NCI-H1048 (cell line): ENCODE data around the gene LRRK1.
A peak's percentile ranks its signal among the peaks of the same experiment; 100 is the strongest.

Source experiments
- DNase-seq: peaks from one replicate; lab custom pipeline; 2025; lab: John Stamatoyannopoulos, UW

Gene LRRK1

DNA sequence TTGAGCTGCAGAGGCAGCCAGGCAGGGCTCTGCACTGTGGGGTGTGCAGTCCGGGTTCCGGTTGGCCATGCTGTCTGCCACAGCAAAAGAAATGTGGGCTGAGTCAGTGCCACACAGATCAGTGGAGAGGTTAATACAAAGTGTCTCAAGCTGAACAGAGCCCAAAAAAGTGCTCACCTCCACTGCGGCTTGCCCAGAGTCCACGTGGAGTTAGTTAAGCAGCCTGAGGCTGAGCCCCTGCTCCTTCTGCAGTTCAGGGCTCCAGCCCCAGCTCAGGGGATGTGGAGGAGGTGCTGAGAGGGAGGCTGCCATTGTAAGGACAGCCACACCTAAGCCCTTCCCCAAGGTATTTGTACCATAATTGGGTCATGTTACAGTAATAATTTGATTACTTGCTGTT lies 85.3 kb downstream of the LRRK1 start:
- DNase-seq: no peak

- DNase-seq: no peak
Measured at GRCh38 chr15:101004986-101005747, 86.0 kb downstream of the LRRK1 start.

DNA sequence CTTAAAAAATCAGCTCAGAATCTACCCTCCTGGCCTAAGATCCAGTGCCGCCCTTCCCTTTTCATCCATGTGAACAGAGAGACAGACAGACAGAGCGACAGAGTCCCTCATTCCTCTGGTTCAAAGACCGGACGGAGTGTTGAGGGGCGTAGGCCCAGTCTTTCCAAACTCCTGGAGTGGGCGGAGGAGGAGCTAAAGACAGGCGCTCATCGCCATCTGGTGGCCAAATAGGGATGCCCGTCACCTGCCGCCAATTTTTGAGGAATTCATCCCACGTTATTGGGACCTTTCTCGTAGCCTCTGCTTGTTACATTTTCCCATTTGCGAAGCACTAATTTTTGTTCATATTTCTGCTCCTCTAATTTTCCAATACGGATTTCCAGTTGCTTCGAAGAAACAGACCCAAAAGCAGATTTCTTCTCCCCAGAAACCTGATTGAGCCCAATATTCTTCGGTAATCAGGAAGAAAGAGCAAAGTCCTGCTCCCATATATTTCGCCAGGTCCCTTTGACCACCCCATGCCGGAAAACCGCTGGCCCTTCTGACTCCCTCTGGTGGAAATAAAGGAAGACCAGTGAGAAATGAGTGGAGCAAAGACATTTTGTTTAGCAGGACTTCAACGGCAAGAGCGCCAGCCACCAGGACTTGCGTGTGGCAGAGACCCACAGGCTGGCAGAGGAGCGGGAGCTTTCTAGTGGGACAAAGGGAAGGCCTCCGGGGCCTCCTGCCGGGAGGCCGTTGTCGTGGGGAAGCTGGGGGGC lies 88.0 kb downstream of the LRRK1 start:
- peak; percentile 62 for DNase-seq

DNA sequence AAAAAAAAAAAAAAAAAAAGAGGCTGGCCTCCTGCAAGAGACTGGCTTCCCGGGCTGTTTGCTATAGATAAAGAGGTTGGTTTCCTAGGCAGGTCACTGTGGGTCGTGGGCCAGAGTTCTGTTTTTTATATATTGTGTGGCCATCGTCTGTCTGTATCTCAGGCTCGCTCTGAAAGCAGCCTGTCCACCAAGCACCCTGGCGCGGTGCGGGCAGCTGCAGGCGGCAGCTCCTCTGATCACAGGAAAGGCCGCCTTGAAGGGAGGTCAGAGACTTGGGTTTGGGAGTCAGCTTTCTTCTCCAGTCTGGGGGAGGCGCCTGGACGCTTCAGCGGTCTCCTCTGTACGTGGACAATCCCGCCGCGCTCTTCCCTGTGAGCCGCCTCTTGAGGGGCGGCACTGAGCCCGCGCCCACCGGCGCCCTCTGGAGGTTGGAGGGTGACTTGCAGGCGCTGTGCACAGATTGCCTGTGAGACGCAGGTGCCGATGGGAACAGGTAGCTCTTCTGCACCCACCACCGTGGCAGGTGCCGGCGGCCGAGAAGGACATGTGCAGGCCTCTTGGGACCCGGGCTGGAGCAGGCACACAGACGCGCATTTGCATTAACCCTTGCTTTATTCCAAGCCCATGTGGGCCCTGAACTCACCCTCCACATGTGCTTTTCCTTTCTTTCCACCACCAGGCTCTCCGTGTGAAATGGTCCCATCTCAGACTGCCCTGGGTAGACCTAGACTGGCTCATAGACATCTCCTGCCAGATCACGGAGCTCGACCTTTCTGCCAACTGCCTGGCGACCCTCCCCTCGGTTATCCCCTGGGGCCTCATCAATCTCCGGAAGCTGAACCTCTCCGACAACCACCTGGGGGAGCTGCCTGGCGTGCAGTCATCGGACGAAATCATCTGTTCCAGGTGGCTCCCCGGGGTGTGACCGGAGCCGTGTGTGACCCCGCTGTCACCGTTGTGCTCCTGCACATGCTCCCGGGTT lies 89.3 kb downstream of the LRRK1 start:
- DNase-seq: peak; percentile 71

- no peak for DNase-seq
Measured at GRCh38 chr15:101009176-101009575, 90.0 kb downstream of the LRRK1 start.

DNA sequence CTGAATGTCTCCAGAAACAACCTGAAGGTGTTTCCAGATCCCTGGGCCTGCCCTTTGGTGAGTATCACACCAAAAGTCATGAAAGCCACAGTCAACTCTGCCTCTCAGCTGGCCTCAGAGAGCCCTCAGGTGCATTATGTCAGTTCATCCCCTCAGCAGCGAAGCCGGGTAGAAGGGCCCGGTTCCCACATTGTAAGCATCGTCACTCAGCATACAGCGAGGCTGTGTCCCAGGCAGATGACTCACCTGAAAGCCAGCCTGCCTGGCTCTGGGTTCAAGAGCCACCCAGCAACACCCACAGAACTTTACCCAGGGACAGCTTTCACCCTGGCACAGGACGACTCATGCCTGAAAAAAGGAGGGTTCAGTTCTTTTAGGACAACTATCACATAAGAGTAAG lies 91.6 kb downstream of the LRRK1 start:
- no peak for DNase-seq

- no peak for DNase-seq
Measured at GRCh38 chr15:101012326-101013200, 93.4 kb downstream of the LRRK1 start.

DNA sequence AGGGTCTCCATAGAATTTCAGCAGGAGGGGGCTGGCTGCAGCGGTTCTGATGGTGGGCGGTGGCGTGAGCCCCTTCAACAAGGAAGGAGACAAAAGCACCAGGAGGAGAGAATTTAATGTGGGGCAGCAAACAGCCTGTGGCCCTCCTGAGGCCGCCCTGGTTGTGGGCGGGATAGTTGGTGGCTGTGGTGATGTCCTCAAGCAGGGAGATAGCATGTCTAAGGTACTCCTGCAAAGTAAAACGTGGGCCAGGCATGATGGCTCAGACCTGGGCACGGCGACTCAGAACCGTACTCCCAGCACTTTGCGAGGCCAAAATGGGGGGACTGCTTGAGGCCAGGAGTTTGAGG lies 94.0 kb downstream of the LRRK1 start:
- no peak for DNase-seq

DNA sequence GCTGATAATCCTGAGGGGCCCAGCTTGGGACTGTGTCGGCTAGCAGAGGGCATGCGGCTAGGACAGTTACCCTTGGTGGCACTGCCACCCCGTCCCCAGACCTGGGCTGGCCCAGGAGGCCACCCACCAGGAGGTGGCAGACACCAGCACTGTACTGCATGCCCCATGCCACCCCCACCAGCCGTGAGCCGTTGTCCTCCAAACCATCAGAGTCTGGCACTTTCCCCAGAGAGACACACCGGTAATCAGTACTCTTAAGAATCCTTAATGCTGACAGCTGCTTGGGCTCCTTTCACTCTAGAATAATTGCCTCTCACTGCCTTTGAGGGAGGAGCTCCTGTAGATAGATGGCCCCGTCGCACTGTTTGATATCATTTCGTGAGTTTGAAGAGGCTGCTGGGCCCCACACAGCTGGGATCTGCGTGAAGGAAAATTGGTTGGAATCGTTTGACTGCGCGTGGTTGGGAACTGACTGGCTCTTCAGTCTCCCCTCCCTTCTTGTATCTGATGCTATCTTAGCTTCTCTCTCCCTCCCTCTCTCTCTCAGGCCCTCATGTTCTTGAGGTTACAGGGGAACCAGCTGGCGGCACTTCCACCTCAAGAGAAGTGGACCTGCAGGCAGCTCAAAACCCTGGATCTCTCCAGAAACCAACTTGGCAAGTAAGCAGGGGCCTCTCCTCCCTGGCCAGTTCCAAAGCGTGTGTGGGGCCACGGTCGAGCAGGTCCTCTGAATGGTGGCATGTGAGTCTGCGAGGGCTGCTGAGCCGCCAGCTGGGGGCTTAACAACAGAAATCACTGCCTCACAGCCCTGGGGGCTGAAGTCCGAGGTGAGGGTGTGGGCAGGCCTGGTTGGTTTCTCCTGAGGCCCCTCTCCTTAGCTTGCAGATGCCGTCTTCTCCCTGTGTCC lies 94.9 kb downstream of the LRRK1 start:
- DNase-seq: no peak

DNA sequence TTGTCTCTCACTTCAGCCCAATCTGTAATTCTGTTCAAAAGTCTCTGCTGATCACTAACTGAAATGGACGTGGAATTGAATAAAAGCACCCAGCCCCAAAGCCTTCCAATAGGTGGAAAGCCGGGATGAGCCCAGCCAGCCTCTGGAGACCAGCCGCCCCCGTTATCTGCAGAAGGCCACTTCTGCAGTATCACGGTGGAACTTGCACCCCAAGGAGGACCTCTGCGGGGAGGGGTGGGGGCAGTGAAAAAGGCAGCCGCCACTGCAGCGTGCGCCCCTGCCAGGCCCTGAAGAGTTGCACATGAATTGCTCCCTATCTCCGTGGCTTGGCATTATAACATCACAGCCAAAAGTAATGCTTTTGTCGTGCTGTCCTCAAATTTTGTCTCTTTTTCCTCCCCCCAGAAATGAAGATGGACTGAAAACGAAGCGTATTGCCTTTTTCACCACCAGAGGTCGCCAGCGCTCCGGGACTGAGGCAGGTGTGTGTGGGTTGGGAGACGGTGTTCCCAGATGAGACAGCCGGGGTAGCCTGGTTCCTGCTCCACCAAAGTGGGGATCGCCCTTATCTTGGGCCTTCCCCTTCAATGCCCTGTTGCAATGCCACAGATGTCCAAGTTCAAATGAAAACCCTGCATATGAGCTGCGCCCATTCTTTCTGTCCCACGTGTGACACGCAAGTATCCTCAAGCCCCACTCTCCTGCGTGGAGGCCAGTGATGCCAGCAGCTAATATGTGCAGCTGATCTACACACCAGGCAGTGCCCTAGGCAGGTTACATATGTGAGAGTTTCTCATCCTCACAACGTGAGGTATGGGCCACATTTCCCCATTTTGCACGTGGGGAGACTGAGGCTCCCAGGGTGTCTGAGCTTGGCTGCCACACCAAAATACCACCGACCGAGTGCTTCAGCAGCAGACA lies 96.0 kb downstream of the LRRK1 start:
- DNase-seq: peak; percentile 24

DNA sequence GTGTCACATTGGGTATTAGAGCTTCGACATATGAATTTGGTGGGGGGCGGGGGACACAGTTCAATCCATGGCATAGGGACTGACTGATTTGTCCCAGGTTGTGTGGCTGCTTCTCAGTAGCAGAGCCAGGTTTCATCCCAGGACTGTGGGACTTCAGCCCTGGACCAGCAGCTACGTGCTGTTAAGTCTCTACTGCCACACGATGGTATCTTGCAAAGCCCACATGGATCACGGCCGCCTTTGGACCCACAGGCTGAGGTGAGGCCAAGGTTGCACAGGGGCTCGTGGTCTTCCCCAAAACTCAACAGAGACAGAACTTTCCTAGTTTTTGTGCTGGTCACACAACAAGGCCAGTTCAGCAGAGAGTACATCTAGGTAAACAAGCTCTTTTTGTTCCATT lies 97.4 kb downstream of the LRRK1 start:
- DNase-seq: no peak

DNA sequence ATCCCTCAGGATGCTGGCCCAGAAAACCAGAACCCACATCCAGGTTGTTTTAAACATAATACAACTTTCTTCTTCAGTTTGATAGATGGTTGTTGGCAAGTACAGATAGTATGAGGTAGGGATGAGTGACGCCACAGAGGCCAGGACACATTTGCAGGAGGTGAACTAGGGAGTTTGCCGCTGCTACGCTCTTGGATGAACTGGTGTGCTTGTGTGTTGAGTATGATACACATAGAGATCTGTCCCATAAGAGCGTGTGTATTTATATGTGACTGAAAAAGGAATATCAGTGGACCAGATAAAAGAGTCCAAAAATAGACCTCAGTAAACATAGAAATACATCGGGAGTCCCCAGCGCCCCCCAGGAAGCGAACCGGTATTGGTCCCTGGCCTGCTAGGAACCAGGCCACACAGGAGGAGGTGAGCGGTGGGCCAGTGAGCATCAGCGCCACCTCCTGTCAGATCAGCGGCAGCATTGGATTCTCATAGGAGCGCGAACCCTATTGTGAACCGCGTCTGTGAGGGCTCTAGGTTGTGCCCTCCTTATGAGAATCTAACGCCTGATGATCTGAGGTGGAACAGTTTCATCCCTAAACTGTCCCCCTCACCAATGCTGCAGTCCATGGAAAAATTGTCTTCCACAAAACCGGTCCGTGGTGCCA lies 98.1 kb downstream of the LRRK1 start:
- no peak for DNase-seq

DNA sequence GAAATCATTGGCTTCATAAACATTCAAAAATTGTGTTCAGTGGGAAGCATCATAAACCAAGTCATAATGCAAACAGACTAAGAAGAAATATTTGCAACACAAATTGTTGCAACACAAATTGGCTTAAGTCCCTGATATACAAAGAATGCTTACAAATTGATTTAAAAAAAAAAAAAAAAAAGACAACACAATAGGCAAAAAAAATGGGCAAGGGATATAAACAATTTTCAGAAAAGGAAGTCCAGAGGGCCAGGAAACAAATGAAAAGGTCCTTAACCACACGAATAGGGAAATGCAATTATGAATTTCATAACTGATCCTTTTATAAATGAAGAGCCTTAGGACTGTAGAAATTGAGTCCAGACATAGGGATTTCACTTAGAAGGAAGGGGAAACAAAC lies 98.9 kb downstream of the LRRK1 start:
- DNase-seq: no peak

DNA sequence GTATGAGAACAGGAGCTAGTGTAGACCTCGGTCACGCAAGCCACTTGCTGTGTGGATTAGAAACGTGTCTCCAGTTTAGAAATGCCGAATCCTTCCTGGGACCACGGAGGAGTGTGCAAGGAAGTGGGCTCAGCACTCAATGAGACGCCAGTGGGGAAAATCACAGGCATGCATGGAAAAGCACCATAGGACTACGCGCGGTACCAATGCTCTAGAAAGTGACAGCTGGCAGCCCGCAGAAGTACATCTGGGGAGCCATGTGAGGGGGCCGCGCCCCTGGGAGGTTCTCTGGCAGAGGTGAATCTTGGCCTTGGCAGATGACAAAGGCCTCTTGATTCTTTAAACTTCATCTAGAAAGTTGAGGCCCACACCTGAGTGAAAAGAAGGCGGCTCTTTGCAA lies 99.3 kb downstream of the LRRK1 start:
- no peak for DNase-seq

- no peak for DNase-seq
Measured at GRCh38 chr15:101019366-101019896, 100.3 kb downstream of the LRRK1 start.

- no peak for DNase-seq
Measured at GRCh38 chr15:101020451-101020850, 101.3 kb downstream of the LRRK1 start.

- DNase-seq: no peak
Measured at GRCh38 chr15:101020945-101021344, 101.8 kb downstream of the LRRK1 start.

DNA sequence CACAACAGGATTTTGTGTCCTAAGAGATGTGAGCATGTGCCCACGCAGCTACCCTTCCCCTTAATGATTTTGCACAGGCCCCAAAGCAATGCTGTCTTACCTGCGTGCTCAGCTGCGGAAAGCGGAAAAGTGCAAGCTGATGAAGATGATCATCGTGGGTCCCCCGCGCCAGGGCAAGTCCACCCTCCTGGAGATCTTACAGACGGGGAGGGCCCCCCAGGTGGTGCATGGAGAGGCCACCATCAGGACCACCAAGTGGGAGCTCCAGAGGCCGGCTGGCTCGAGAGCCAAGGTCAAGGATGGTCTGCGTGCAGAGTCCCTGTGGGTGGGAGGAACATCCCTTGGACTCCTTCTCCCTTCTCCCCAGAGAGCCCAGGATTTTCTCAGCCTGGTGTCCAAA lies 103.1 kb downstream of the LRRK1 start:
- DNase-seq: no peak

- DNase-seq: no peak
Measured at GRCh38 chr15:101022876-101023275, 103.7 kb downstream of the LRRK1 start.
